Stimulated activated CD8-positive, alpha-beta memory T cell treated with anti-CD3 and anti-CD28 coated beads, Interleukin-15, amount 100 ng/mL, for 4 hours (primary cell): ENCODE data around the gene PSME2.
"Not testable (repeated sequence)": the region's sequence is repeated elsewhere in the genome, so short reads cannot be mapped to it uniquely, and the experiment has no call there.

Experiments
- DNase-seq, 2 donors: peaks; one replicate each; pipeline ENCODE4 v3.0.0-alpha.2; 2020; ENCODE audit warnings: low read depth in 2 of 2

The PSME2 gene

GRCh38 chr14:24114532-24115421, 31.6 kb downstream of the PSME2 start, which contains the start of the genes DCAF11 and NRL:
DCAF11 (plus strand) TSS chr14:24114777; CDS start chr14:24115595, 818 bp downstream.
NRL (minus strand) TSS chr14:24114949; CDS start chr14:24082848, 32,101 bp downstream.
- peak; percentile 97 to 99 for DNase-seq

GRCh38 chr14:24113801-24114531, 32.4 kb downstream of the PSME2 start:
- DNase-seq, result peak; percentile 50 to 58

GRCh38 chr14:24113379-24113800, 33.0 kb downstream of the PSME2 start:
- DNase-seq, result no peak

- no peak for DNase-seq
Observed at GRCh38 chr14:24110523-24110922, 35.9 kb downstream of the PSME2 start.

- no peak for DNase-seq
Observed at GRCh38 chr14:24110060-24110459, 36.4 kb downstream of the PSME2 start.

- no peak for DNase-seq
Observed at GRCh38 chr14:24108336-24108874, 38.0 kb downstream of the PSME2 start.

- DNase-seq, result no peak
Observed at GRCh38 chr14:24106672-24107271, 39.6 kb downstream of the PSME2 start.

GRCh38 chr14:24105609-24106239, 40.7 kb downstream of the PSME2 start:
- not testable (repeated sequence) for DNase-seq

- DNase-seq, result no peak
Observed at GRCh38 chr14:24103451-24103850, 43.0 kb downstream of the PSME2 start.

- DNase-seq, result no peak
Observed at GRCh38 chr14:24102357-24103048, 43.9 kb downstream of the PSME2 start.

GRCh38 chr14:24100982-24101494, 45.4 kb downstream of the PSME2 start:
- no peak for DNase-seq

- no peak for DNase-seq
Observed at GRCh38 chr14:24100197-24100981, 46.0 kb downstream of the PSME2 start.

GRCh38 chr14:24098927-24099813, 47.2 kb downstream of the PSME2 start:
- DNase-seq, result no peak

GRCh38 chr14:24098229-24098926, 48.0 kb downstream of the PSME2 start:
- no peak for DNase-seq

GRCh38 chr14:24096545-24097181, 49.7 kb downstream of the PSME2 start:
- no peak for DNase-seq

GRCh38 chr14:24095271-24096068, 50.9 kb downstream of the PSME2 start:
- DNase-seq, result peak in 1 of 2 donors; percentile 46

- DNase-seq, result no peak
Observed at GRCh38 chr14:24094841-24095270, 51.6 kb downstream of the PSME2 start.
